NOMO-1 treated with DMSO at 0.1 percent for 48 hours (cell line): ENCODE measurements around the gene HOXA6.

Source experiments
- DNase-seq: peaks from one replicate; lab custom pipeline; 2025; ENCODE audit not compliant: unreplicated experiment; lab: John Stamatoyannopoulos, UW

HOXA6 gene

GRCh38 chr7:27151931-27152815, 4.6 kb upstream of the HOXA6 start, which contains the start of gene HOXA3:
Gene HOXA3, minus strand, starts transcription at chr7:27152583. Its CDS starts 41,943 bp downstream, at chr7:27110640.
- DNase-seq, result peak; percentile 87

GRCh38 chr7:27151341-27151930, 3.9 kb upstream of the HOXA6 start:
- no peak for DNase-seq

- DNase-seq, result peak; percentile 59
Observed at GRCh38 chr7:27150568-27151340, 3.2 kb upstream of the HOXA6 start.

GRCh38 chr7:27149842-27150567, 2.4 kb upstream of the HOXA6 start:
- no peak for DNase-seq

GRCh38 chr7:27148756-27149641, 1.4 kb upstream of the HOXA6 start:
- no peak for DNase-seq

- no peak for DNase-seq
Observed at GRCh38 chr7:27148031-27148755, 619 bp upstream of the HOXA6 start.

GRCh38 chr7:27146491-27147198, 929 bp downstream of the HOXA6 start:
- no peak for DNase-seq

- DNase-seq, result no peak
Observed at GRCh38 chr7:27145914-27146412, 1.6 kb downstream of the HOXA6 start.

GRCh38 chr7:27145165-27145913, 2.2 kb downstream of the HOXA6 start:
- no peak for DNase-seq

- no peak for DNase-seq
Observed at GRCh38 chr7:27144781-27145164, 2.8 kb downstream of the HOXA6 start.

- no peak for DNase-seq
Observed at GRCh38 chr7:27143950-27144780, 3.4 kb downstream of the HOXA6 start.

GRCh38 chr7:27143023-27143949, 4.3 kb downstream of the HOXA6 start, which contains the start of gene HOXA5:
Gene HOXA5, minus strand, starts transcription at chr7:27143681. Its CDS starts 74 bp downstream, at chr7:27143607.
- DNase-seq, result no peak

GRCh38 chr7:27142580-27143022, 5.0 kb downstream of the HOXA6 start:
- no peak for DNase-seq

- no peak for DNase-seq
Observed at GRCh38 chr7:27141923-27142579, 5.5 kb downstream of the HOXA6 start.
